ENCODE measurements around the gene SLFN12L. TPM values are rescaled to one million over a fixed set of nuclear protein-coding genes. Genes with fewer than 3 reads are reported as not detected.

The SLFN12L gene
- total RNA-seq, 1 experiment from 2014 or later, result 2.7 TPM

DNA sequence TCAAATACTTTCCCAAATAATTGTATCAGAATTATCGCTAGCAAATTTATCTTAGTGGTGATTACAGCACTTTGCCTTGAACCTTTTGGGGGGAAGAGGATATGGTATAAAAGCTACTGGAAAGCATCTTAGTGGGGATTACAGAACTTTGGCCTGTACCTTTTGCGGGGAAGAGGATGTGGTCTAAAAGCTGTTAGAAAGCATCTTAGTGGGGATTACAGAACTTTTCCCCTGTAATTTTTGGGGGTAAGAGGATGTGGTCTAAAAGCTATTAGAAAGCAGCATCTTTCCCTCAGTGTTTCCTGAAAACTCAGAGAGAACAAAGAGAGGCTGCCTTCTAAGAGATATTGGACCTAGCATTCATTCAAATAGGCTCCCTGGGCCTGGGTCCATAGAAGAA lies 109.2 kb downstream of the SLFN12L start:
- Histone ChIP-seq H3K27ac (ENCODE audit: low read depth, low read length, poor library complexity, severe bottlenecking) (no peak overlapping the region), H3K27me3 (replicated peaks; ENCODE audit: insufficient read depth, low read depth, low read length, poor library complexity) (no peaks in the 10 kb centered on the region), H3K36me3 (ENCODE audit: insufficient read depth, low read length, poor library complexity, severe bottlenecking) (no peaks in the 10 kb centered on the region), H3K4me1 (ENCODE audit: insufficient read depth, low read length, poor library complexity, severe bottlenecking) (peaks cover 4% of the 10 kb centered on the region), H3K4me3 (ENCODE audit: low read depth, low read length, poor library complexity, severe bottlenecking) (no peak overlapping the region), H3K9me3 (ENCODE audit: low read depth, low read length, poor library complexity, severe bottlenecking) (no peaks in the 10 kb centered on the region)
- intact Hi-C loops (cut with micrococcal nuclease; ENCODE audit: unreplicated experiment), result no loop called here
- TF ChIP-seq, protein P1, sequence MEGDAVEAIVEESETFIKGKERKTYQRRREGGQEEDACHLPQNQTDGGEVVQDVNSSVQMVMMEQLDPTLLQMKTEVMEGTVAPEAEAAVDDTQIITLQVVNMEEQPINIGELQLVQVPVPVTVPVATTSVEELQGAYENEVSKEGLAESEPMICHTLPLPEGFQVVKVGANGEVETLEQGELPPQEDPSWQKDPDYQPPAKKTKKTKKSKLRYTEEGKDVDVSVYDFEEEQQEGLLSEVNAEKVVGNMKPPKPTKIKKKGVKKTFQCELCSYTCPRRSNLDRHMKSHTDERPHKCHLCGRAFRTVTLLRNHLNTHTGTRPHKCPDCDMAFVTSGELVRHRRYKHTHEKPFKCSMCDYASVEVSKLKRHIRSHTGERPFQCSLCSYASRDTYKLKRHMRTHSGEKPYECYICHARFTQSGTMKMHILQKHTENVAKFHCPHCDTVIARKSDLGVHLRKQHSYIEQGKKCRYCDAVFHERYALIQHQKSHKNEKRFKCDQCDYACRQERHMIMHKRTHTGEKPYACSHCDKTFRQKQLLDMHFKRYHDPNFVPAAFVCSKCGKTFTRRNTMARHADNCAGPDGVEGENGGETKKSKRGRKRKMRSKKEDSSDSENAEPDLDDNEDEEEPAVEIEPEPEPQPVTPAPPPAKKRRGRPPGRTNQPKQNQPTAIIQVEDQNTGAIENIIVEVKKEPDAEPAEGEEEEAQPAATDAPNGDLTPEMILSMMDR (conservative IDR thresholded peaks at IDR 0.05; ENCODE audit: low read depth, low read length), result no peak
- no peak for TF ChIP-seq EZH2 (IDR thresholded peaks at IDR 0.05; ENCODE audit: borderline replicate concordance, low read depth, low read length, poor library complexity, severe bottlenecking)
- BruUV-seq (replicated peaks), result no TSS peak
- ChIA-PET POLR2A (ENCODE audit: low non-redundant PET) (no interaction called here), CTCF (no interaction called here)
- DNase-seq (ENCODE audit: low spot score), result no peak

DNA sequence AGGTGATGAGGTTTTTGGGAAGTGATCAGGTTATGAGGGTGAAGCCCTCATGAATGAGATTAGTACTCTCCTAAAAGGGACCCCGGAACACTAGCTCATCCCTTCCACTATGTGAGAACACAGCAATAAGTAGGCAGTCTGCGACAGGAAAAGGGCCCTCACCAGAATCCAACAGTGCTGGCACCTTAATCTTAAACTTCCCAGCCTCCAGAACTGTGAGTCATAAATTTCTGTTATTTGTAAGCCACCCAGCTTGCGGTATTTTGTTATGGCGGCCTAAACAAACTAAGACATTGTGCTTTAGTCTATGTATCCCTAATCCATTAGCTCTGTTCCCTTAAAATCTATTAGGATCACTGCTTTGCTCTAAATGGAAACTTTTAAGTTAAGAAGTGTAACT lies 113.7 kb downstream of the SLFN12L start:
- POLR2A ChIA-PET (ENCODE audit: low non-redundant PET), result no interaction called here
- no TSS peak for BruUV-seq (replicated peaks)

More for the DNA sequence above, 113.7 kb downstream of the SLFN12L start:
- no peaks in the 10 kb centered on the region for H3K9me3 ChIP-seq (ENCODE audit: low read depth, low read length, poor library complexity, severe bottlenecking)
- no peaks in the 10 kb centered on the region for H3K27me3 ChIP-seq (replicated peaks; ENCODE audit: insufficient read depth, low read depth, low read length, poor library complexity)
- TF ChIP-seq, protein P1 (conservative IDR thresholded peaks at IDR 0.05; ENCODE audit: low read depth, low read length), result no peak
- no peak for TF ChIP-seq EZH2 (IDR thresholded peaks at IDR 0.05; ENCODE audit: borderline replicate concordance, low read depth, low read length, poor library complexity, severe bottlenecking)
- intact Hi-C loops (cut with micrococcal nuclease; ENCODE audit: unreplicated experiment), result no loop called here
- H3K4me3 ChIP-seq (ENCODE audit: low read depth, low read length, poor library complexity, severe bottlenecking), result no peak overlapping the region
- H3K4me1 ChIP-seq (ENCODE audit: insufficient read depth, low read length, poor library complexity, severe bottlenecking), result no peaks in the 10 kb centered on the region
- H3K36me3 ChIP-seq (ENCODE audit: insufficient read depth, low read length, poor library complexity, severe bottlenecking), result no peaks in the 10 kb centered on the region
- H3K27ac ChIP-seq (ENCODE audit: low read depth, low read length, poor library complexity, severe bottlenecking), result no peak overlapping the region
- CTCF ChIA-PET, result no interaction called here
- DNase-seq (ENCODE audit: low spot score), result no peak

Other genes with a start within 250 kb of the SLFN12L start
- gene SLFN11, start 164.1 kb downstream of the SLFN12L start, total RNA-seq (2021), result 132 and 141 TPM in 2 replicates
- gene SLFN12, start 105.2 kb downstream of the SLFN12L start, total RNA-seq (2021), result 8.1 and 13.2 TPM in 2 replicates
- gene SLFN13, start 88.9 kb downstream of the SLFN12L start, total RNA-seq (2021), result 31.6 and 34.0 TPM in 2 replicates
- gene SLFN14, start 23.1 kb upstream of the SLFN12L start, total RNA-seq (2021), result not detected in 2 replicates
- 2.5 and 3.2 TPM in 2 replicates for gene PEX12, start 40.9 kb upstream of the SLFN12L start, total RNA-seq (2021)
- gene AP2B1, start 49.6 kb upstream of the SLFN12L start, total RNA-seq (2021), result 117 and 124 TPM in 2 replicates
- gene RASL10B, start 194.0 kb upstream of the SLFN12L start, total RNA-seq (2021), result 15.9 TPM in 2 replicates
- gene GAS2L2, start 215.6 kb upstream of the SLFN12L start, total RNA-seq (2021), result not detected in 2 replicates
- not detected in 2 replicates for gene C17orf50, start 223.2 kb upstream of the SLFN12L start, total RNA-seq (2021)